Measurements from ENCODE around the gene ST8SIA1.
"Not testable (repeated sequence)": the region's sequence is repeated elsewhere in the genome, so short reads cannot be mapped to it uniquely, and the experiment has no call there.

The ST8SIA1 gene, protein sequence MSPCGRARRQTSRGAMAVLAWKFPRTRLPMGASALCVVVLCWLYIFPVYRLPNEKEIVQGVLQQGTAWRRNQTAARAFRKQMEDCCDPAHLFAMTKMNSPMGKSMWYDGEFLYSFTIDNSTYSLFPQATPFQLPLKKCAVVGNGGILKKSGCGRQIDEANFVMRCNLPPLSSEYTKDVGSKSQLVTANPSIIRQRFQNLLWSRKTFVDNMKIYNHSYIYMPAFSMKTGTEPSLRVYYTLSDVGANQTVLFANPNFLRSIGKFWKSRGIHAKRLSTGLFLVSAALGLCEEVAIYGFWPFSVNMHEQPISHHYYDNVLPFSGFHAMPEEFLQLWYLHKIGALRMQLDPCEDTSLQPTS

DNA sequence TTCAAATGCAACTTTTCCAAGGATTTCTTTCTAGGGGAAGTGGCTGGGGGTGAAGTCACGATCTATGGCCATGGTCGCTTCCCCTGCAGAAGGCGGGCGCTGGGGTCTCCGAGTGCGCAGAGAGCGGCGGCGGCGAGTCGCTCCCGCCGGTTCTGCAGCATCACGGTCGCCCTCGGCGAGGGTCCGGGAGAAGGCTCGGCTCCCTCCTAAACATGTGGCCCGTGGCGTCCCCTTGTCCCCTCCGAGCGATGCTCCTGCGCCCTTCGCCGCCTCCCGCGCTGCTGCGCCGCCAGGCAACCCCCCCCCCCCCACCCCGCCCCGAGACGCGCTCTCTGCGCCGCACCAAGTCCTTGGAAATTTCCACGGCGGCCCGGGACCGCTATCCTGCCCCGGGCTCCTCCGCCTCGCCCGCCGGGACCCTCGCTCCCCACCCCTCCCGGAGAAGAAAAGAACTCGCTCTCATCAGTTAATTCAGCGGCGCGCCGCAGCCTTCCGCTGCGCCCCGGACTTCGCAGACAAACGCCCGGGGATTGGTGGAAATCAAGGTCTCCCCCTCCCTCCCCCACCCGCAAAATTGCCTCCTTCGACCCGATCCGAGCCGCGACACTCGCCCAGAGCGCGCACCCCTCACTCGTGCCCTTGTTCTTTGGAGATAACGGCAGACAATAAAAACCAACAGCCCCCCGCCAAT is at the start of gene ST8SIA1:
Gene ST8SIA1, minus strand, starts transcription at position 298 of the 691 bp plus-strand sequence. CDS start 475 bp downstream, outside the sequence.
- DNase-seq, result no peak

GRCh38 chr12:22380031-22380430 is 45.5 kb upstream of the ST8SIA1 start:
- DNase-seq, result no peak

DNA sequence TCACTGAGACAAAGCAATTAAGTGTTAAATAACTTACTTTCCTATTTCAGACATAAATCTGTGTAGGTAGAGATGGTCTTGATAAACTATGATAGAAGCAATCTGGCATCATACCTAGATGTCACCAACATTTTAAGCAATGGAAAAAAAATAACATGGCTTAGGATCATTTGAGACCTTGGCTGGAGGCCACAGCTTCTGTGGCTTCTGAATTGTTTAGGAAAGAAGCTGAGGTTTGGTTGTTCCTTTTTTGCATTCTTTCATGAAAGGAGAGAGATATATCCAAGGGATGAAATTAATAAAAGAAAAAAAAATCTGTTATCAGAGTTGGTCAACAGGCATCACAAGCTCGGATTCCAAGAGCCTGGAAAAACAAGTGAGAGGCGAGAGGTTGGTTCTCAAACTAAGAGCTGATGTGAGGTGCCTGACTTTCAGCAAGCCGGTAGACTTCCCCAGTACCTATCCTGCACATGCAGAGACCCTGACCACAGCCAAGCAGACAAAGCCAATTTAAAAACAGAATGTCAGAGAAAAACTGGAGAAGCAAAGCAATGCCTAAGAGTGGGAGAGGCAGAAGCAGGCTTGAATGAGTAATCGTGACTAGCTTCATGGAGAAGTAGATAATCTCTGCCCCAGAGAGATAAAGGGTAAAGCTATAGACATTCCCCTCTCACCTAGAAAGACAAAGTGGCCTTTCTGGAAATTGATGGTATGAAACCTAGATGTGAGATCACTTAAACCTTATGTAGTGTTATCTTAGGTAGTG is 43.4 kb upstream of the ST8SIA1 start:
- no peak for DNase-seq

DNA sequence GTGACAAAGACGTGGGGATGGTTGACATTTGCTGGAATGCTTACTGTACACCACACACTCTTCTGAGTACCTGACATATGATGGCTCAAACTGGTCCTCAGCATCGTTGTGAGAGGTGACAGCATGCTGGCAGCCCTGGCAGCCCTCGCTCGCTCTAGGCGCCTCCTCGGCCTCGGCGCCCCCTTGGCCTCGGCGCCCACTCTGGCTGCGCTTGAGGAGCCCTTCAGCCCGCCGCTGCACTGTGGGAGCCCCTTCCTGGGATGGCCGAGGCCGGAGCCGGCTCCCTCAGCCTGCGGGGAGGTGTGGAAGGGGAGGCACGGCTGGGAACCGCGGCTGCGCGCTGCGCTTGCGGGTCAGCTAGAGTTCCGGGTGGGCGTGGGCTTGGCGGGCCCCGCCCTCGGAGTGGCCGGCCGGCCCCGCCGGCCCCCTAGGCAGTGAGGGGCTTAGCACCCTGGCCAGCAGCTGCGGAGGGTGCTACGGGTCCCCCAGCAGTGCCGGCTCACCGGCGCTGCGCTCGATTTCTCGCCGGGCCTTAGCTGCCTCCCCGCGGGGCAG is 42.2 kb upstream of the ST8SIA1 start:
- DNase-seq, result not testable (repeated sequence)

GRCh38 chr12:22374508-22374907 is 40.0 kb upstream of the ST8SIA1 start:
- no peak for DNase-seq

- DNase-seq, result no peak
These were observed 37.9 kb upstream of the ST8SIA1 start for GRCh38 chr12:22372277-22372837.

DNA sequence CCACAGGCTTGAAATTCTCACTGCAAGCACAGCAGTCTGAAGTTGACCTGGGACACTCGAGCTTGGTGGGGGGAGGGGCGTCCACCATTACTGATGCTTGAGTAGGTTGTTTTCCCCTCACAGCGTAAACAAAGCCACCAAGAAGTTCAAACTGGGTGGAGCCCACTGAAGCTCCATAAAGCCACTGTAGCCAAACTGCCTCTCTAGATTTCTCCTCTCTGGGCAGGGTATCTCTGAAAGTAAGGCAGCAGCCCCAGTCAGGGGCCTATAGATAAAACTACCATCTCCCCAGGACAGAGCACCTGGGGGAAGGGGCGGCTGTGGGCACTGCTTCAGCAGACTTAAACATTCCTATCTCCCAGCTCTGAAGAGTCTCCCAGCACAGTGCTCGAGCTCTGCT is 31.7 kb upstream of the ST8SIA1 start:
- no peak for DNase-seq

- no peak for DNase-seq
These were observed 27.3 kb upstream of the ST8SIA1 start for GRCh38 chr12:22361785-22362184.

GRCh38 chr12:22360774-22361173 is 26.3 kb upstream of the ST8SIA1 start:
- DNase-seq, result no peak

GRCh38 chr12:22357531-22357930 is 23.0 kb upstream of the ST8SIA1 start:
- no peak for DNase-seq

- DNase-seq, result no peak
These were observed 21.7 kb upstream of the ST8SIA1 start for GRCh38 chr12:22356231-22356630.

DNA sequence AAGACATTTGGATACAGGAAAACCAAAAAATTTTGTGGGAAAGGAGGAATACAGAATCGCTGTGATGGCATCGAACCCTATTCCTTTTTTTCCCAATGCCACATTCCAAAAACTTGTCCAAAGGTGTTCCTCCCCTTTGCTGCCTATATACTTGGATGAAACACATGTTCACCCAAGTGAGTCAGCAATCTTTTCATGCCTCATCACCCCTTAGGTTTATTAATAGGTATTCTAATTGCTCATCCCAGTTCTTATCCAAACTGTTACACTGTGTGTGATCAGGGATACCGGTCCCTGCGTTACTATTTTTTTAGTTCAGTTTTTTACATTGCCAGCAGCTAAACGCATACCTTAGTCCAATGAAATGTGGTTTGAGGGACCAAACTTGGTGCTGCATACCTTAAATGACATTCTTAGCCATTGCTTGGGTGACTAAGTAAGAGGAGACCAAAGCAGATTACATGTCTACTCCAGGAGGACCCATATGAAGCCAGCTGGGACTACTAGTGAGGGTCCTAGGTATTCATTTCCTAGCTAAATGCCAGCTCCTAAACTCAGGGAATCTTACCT is 20.6 kb upstream of the ST8SIA1 start:
- DNase-seq, result no peak

DNA sequence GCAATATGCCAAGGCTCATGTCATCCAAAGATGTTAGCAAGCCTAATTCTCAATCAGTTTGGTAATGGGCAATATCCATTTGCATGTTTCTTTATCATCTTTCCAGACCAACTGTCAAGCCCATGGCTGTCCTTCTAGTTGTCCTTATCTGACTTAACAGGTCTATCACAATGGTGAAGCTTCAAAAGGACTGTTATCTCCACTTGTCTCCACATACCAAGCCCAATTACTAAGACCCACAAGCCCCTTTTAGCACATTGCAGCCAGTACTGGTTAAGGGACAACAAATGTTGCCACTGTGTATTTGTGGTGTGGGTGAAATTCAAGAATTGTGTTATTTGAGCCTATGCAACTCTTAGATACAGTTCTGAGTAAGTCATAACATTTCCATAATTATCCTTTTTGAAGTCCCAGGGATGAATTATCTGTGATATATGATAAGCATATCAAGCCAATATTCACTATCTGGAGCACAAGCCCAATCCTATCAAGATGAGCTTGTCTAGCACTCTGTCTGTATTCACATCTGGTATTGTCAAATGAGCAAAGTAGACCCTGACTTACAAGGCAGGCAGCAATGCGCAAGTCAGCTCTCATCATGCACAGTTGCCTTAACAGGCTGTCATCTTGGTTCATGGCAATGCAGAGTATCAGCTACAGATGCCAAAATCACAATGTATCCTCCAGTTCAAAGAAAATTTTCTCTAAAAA is 19.3 kb upstream of the ST8SIA1 start:
- no peak for DNase-seq

DNA sequence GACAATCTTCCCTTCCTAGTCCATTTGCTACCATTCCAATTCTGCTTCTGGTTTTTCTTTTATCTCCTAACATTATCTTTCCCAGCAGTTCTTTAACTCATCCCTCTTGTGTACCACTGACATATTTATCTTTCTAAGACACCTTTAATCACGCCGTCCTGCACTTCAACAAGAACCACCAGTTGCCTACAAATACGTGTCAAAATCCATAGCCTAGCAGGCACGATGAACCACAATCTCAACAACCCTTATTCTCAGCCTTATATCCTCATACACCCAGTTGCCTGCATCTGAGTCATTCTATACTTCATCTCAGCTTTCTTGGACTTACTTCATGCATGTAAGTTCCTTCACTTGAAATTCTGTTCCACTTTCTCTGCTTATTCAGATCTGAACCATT is 16.4 kb upstream of the ST8SIA1 start:
- no peak for DNase-seq

DNA sequence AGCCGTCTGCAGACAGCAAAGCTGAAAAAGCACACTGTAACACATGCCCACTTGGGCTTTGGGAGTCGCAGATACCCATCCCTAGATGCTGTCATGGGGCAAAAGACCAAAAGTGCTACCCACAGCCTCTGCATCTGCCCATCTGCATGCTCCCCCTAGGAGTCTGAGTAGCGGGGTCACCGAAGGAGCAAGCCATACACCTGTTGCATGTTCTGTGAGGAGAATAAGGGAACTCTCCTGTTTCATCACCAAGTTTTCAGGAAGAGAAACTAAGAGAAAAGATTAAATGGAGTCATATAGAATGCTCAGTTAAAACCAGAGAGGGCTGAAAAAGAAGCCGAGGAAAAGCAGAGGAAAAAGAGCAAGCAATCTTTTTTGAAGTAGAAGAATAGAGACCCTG is 13.7 kb upstream of the ST8SIA1 start:
- DNase-seq, result no peak

DNA sequence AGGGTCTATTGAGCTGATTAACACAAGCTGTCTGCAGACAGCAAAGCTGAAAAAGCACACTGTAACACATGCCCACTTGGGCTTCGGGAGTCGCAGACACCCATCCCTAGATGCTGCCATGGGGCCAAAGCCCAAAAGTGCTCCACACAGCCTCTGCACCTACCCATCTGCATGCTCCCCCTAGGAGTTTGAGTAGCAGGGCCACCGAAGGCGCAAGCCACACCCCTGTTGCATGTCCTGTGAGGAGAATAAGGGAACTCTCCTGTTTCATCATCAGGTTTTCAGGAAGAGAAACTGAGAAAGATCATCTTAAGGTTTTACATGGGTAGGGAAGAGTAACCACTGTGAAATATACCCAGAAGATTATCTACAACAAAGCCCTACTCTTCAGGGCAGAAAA is 5.6 kb upstream of the ST8SIA1 start:
- no peak for DNase-seq

- DNase-seq, result no peak
These were observed 5.2 kb upstream of the ST8SIA1 start for GRCh38 chr12:22339691-22340090.

- DNase-seq, result no peak
These were observed 1.3 kb upstream of the ST8SIA1 start for GRCh38 chr12:22335794-22336166.

- DNase-seq, result no peak
These were observed 646 bp downstream of the ST8SIA1 start for GRCh38 chr12:22333713-22334409.

DNA sequence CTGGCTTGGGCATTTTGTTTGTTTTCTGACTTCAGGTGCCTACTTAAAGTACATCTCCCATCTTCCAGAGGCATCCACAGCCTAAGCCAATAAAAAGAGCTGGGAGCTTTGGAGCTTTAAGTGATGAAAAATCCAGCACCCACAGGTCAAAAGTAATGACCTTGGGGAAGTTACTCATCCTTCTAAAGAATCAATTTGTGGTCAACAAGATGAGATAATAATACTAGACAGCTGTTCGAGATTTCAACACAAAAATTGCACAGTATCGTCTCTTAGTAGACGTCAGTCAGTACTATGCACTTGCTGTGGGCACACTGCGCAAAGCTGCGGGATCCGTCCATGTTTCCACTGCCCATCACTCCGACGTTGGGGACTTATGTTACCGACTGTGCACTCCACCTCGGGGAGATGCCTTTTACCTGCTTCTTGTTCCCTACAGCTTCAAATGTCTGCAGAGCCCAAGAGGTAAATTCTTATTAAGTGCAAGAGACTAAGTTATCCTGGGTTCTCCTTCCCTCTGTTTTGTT is 1.3 kb downstream of the ST8SIA1 start:
- no peak for DNase-seq

DNA sequence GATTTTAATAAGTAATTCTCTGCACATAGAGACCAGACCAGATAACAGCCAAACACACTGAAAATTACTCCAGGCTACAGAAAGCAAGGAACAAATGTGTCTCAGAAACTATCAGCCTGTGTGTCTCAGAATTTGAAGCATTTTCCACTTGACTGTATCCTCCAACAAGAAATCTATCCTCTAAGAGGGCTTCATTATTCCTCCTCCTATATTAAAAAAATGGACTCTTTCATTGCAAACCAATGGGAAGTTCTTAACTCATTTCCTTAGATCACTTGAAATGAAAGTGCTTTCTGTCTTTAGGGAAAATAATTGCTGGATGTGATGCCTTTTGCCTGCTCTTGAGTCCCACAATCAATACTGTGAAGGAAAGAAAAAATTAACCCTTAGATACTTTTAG is 2.3 kb downstream of the ST8SIA1 start:
- DNase-seq, result no peak

Measured in SHP77 (cell line).